Uterus (tissue), 2 donors: ENCODE measurements around the gene CHST1.

ENCODE experiments used
- CTCF ChIP-seq, 4 experiments: fragments of 200-600 bp in 2 of 4; fragments of 450-650 bp in 2 of 4; sonication (generic) in 2 of 4; IDR thresholded peaks; one replicate each; pipeline ENCODE4 v1.5.1; 2016 to 2019; ENCODE audit warnings: antibody characterized with exemption in 4 of 4, mild to moderate bottlenecking in 2 of 4, moderate library complexity in 1 of 4
- POLR2A ChIP-seq, 2 donors: fragments of 450-650 bp; IDR thresholded peaks; one replicate each; pipeline ENCODE4 v1.6.1; 2016; ENCODE audit warnings: antibody characterized with exemption in 2 of 2, mild to moderate bottlenecking in 1 of 2, moderate library complexity in 1 of 2

- TF ChIP-seq CTCF (IDR thresholded peaks at IDR 0.05) (no peak), POLR2A (IDR thresholded peaks at IDR 0.05) (no peak)
These were observed 56.1 kb downstream of the CHST1 start for GRCh38 chr11:45609337-45609736.
